Measurements from ENCODE around the gene KIF17.

GRCh38 chr1:20709868-20710267 lies 7.9 kb downstream of the KIF17 start:
- no peak for TF ChIP-seq EZH2 (IDR thresholded peaks at IDR 0.05; ENCODE audit: insufficient read depth, low read length)
- no peak for TF ChIP-seq CTCF (IDR thresholded peaks at IDR 0.05; ENCODE audit: insufficient read depth, low read depth, low read length)
